ENCODE data around the gene STRADA.
A peak's percentile ranks its signal among the peaks of the same experiment; 100 is the strongest.

STRADA gene

DNA sequence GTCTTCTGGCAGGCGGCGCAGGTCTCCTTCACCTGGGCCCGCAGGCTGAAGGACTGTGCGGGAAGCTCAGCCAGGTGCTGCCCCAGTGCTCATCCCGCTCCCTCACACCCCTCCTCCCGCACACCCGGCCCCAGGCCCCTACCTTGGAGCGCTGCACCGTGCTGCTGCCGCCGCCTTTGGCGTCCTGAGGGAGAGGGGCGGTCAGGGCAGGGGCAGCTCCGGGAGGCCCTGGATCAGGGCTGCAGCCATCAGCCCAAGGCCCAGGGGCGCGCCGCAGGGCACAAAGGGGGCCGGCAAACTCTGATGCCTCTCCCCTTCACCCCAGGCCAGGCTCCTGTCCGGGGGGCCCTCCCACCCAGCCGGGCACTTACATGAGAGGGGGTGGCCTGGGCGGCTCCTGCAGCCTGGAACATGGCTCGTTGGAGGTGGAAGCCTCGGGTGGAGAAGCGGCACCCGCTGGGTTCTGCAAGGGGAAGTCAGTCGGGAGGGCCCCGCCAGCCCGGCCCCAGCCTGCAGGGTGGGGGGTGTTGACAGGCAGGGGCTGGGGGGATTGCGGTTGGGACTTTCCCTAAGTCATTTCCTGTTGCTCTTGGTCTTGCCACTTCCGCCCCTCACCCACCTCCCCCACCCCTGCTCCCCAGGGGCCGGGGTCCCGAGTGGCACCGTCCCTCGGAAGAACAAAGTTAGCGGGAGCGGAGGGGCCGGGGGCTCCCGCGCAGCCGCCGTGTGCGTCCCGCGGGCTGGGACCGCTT, 42.5 kb downstream of the STRADA start:
- peak; percentile 68 for DNase-seq (ENCODE audit: insufficient read length)
- no peak; the same call in 1 of the 2 replicates for TF ChIP-seq POLR2AphosphoS5 (IDR thresholded peaks at IDR 0.05; ENCODE audit: low read depth, low read length)
- TF ChIP-seq TAF1 (IDR thresholded peaks at IDR 0.05; ENCODE audit: borderline replicate concordance, low read depth, low read length), result 0 out of 2 replicates have a peak, but pooled peaks have one; percentile 27
- 0 out of 2 replicates have a peak, but pooled peaks have one; percentile 11 for TF ChIP-seq POLR2A (IDR thresholded peaks at IDR 0.05; ENCODE audit: low read depth, low read length)
- FAIRE-seq, result peak; percentile 83

DNA sequence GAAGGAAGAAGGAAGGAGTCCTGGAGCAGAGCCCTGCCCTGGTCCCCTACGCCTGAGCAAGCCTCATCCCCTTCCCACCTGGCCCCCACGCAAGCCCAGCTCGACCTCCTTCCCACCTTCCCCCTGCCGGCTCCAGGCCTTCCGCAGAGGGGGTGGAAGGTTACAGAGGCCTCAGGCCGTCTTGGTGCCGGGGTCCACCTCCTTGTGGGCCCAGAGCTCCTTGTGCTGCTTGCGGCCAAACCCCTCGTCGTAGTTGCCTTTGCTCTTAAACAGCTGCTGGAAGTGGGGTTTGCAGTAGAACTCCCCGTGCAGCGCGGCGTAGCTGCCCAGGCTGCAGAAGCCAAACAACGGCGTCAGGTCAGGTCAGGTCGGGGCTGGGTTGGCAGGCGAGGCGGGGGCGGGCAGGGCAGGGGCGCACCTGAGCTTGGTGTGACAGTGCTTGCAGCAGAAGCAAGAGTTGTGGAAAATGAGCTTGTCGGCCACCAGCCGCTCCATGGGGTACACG, 43.2 kb downstream of the STRADA start:
- TF ChIP-seq TAF1 (IDR thresholded peaks at IDR 0.05; ENCODE audit: borderline replicate concordance, low read depth, low read length), result 0 out of 2 replicates have a peak, but pooled peaks have one; percentile 14
- no peak for TF ChIP-seq POLR2AphosphoS5 (IDR thresholded peaks at IDR 0.05; ENCODE audit: low read depth, low read length)
- no peak for TF ChIP-seq POLR2A (IDR thresholded peaks at IDR 0.05; ENCODE audit: low read depth, low read length)
- FAIRE-seq, result peak; percentile 86
- no peak for DNase-seq (ENCODE audit: insufficient read length)

DNA sequence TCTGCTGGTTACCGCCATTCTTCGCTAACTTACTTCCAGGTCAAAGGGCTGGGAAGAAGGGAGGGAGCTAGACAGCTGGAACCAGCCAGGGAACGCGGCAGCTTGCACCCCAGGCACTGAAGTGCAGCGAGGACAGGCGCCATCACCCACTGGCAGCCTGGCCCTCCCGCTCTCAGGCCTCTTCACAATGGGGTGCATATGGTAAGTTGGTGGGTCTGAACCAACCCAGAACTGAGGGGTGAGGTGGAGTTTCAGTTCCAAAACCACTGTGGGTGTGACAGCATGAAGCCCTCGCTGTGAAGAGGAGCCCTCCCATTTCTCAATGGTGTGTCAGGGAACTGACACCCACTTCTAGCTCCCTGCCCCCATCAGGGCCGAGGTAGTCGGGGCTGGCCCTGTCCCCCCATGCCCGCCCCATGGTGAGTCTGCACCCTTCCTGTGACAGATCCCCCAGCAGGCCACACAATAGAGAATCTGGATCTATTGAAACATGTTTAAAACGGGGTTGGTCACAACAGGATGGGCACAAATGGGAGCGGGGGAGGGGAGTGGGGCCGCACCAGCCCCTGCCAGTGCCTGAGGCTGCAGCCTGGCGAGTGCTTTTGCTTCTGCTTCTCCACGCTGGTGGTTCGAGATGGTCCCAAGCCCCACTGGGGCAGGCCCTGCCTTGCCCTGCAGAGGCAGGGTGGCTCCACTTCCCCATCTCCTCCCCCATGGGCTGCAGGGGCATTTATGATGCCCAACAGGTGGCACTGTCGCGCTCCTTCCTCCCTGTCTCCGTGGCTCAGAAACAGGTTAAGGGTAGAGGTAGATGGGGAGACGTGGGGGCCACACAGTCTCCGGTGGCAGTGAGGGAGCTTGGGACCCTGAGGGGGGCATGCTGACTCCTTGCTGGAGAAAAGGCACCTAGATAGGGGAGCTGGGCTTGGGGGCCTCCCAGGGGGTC, 44.0 kb downstream of the STRADA start:
- TF ChIP-seq POLR2A (IDR thresholded peaks at IDR 0.05; ENCODE audit: low read depth, low read length) (peak; percentile 62), POLR2AphosphoS5 (IDR thresholded peaks at IDR 0.05; ENCODE audit: low read depth, low read length) (peak; percentile 84), TAF1 (IDR thresholded peaks at IDR 0.05; ENCODE audit: borderline replicate concordance, low read depth, low read length) (no peak)
- peak; percentile 61 for DNase-seq (ENCODE audit: insufficient read length)

DNA sequence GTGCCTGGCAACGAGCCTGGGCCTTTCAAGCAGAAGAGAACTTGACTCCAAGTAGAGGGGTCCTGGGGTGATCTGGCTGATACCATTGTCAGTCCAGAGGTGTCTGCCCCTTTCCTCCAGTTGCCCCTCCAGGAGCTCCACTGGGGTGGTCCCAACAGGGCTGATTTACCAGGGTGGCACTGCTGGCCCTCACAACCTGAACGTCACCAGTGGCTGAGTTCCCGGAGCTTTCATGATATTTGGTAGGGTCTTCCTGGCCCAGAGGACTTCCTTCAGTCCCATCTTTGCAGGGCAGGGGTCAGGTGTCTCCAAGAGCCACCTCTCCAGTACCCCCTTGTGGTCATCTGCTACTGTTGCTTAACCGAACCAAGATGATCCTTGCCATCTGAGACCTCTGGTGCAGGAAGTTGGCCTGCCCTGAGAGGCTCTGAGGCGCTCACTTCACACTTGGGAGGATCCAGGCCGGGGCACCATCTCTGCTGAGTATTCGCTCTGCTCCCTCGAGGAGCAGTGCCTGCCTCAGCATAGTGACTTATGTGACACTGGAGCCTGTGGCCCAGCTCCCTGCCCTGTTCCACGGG, 45.1 kb downstream of the STRADA start:
- FAIRE-seq (peak; percentile 89), DNase-seq (ENCODE audit: insufficient read length) (no peak)
- TF ChIP-seq POLR2AphosphoS5 (IDR thresholded peaks at IDR 0.05; ENCODE audit: low read depth, low read length) (peak; percentile 76; the same call in 1 of the 2 replicates), TAF1 (IDR thresholded peaks at IDR 0.05; ENCODE audit: borderline replicate concordance, low read depth, low read length) (no peak), POLR2A (IDR thresholded peaks at IDR 0.05; ENCODE audit: low read depth, low read length) (peak; percentile 72; the same call in 1 of the 2 replicates)

More for the DNA sequence above, 44.0 kb downstream of the STRADA start:
- peak; percentile 97 for FAIRE-seq

DNA sequence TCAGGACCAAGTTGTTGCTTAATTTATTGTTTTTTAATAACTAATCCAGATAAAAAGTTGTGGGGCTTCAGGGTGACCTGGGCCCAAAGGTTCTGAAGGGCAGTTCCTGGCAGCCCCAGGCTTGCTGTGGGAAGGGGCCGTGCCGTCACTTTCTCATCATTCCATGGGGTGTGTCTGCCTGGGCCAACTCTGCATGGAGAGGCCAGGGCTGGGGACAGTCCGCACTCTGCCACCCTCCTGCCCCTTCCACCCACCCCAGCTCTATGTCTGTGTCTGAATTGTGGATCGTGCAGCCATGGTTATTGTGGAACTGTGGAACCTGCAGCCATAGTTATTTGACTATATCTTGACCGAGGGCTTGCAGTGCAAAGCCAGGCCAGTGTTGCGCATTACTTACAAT, 45.7 kb downstream of the STRADA start:
- DNase-seq (ENCODE audit: insufficient read length), result no peak
- peak; percentile 21 for FAIRE-seq

DNA sequence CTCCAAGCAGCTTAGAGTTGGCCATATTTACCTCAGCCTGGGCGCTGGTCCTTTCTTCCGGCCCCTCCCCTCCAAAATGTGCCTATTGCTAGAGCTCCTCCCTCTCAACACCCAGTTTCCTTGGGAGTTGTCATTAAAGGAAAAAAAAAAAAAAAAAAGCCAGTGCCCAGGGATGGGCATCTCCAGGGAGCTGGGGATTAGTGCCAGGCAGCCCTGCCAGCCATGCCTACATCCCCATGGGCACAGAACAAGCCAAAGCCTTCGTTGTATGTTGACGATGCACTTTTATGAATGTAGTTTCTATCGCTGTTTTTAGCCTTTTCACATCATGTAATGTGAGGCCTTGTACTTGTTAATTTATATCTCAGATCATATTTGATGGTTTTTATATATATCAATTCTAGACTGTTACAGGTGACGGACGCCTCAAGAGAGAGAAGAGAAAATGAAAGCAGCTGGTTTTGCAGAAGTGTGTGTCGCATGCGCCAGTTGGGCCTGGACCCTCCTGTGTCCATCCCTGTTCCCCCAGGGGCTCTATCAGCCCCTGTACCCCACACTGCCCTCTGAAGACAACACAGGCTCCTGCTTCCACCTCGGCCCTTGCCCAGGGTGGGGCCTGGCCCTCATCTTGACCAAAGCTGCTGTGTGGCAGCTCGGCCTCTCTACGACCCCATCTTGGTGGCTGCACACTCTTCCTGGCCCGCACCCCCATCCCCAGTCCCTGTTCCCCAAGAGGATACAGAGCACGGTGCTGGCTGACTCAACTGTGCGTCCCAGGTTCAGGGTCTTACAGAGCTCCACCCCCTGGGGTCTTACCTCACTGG, 46.4 kb downstream of the STRADA start:
- peak; percentile 74 for FAIRE-seq
- no peak for DNase-seq (ENCODE audit: insufficient read length)
- TF ChIP-seq POLR2AphosphoS5 (IDR thresholded peaks at IDR 0.05; ENCODE audit: low read depth, low read length) (peak; percentile 56; the same call in 1 of the 2 replicates), TAF1 (IDR thresholded peaks at IDR 0.05; ENCODE audit: borderline replicate concordance, low read depth, low read length) (no peak), POLR2A (IDR thresholded peaks at IDR 0.05; ENCODE audit: low read depth, low read length) (peak; percentile 67)

More for the DNA sequence above, 45.7 kb downstream of the STRADA start:
- no peak; the same call in 1 of the 2 replicates for TF ChIP-seq POLR2AphosphoS5 (IDR thresholded peaks at IDR 0.05; ENCODE audit: low read depth, low read length)
- peak; percentile 26 for TF ChIP-seq POLR2A (IDR thresholded peaks at IDR 0.05; ENCODE audit: low read depth, low read length)

DNA sequence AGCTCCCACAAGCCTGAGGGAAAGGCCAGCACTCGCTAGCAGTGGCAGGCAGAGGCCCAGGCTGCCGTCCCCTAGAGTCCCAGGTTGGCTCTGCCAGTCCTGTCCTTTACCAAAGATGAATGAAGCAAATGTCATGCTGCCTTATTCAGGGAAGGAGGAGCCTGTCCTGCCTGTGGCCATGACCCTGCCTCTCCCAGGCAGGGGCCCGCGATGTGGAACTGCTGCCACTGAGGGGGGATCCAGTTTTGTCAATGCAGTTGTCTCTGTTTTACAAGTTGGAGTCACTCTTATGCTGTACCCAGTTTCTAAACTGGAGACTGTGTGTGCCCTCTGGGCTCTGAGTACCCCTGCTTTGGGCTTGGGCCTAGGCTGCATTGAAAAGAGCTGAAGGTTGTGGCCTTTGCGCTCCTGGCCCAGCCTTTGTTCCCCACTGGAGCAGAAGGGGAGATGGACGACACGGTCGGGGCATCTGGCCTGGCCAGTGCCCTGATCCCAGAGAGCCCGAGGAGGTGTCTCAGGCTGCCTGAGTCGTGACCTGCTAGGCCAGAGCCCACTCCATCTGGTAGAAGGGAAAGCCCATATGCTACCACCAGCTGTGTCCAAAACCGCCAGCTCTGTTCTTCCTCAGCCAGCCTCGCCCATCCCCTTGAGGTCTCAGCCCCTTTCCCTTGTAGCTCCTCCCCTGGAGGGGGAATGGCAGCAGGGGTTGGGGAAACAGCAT, 47.2 kb downstream of the STRADA start:
- no peak for TF ChIP-seq TAF1 (IDR thresholded peaks at IDR 0.05; ENCODE audit: borderline replicate concordance, low read depth, low read length)
- peak; percentile 65; the same call in 1 of the 2 replicates for TF ChIP-seq POLR2A (IDR thresholded peaks at IDR 0.05; ENCODE audit: low read depth, low read length)
- no peak for DNase-seq (ENCODE audit: insufficient read length)
- peak; percentile 42 for FAIRE-seq

DNA sequence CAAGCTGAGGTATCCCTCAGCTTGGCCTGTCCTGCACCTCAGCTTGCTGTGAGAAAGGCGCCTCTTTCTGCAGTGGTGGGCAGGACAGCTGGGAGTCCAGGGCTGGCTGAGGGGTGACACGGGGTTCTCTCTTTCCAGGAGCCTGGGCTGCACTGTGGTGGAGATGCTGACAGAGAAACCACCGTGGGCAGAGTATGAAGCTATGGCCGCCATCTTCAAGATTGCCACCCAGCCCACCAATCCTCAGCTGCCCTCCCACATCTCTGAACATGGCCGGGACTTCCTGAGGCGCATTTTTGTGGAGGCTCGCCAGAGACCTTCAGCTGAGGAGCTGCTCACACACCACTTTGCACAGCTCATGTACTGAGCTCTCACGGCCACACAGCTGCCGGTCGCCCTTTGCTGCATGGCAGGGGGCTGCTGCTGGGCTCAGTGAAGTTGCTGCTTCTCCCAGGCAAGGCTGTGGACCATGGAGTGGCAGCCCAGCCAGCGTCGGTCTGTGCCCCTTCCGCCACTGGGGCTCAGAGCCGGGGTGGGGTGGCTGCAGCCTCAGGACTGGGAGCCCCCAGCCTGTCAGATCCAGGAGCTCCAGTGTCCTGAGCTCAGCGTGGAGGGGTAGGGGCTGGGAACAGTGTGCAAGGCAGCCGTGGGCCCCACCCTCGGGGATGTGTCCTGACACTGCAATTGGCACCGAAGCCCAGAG, 48.0 kb downstream of the STRADA start:
- no peak for TF ChIP-seq TAF1 (IDR thresholded peaks at IDR 0.05; ENCODE audit: borderline replicate concordance, low read depth, low read length)
- TF ChIP-seq POLR2AphosphoS5 (IDR thresholded peaks at IDR 0.05; ENCODE audit: low read depth, low read length), result no peak
- TF ChIP-seq POLR2A (IDR thresholded peaks at IDR 0.05; ENCODE audit: low read depth, low read length), result no peak; the same call in 1 of the 2 replicates
- no peak for FAIRE-seq
- DNase-seq (ENCODE audit: insufficient read length), result no peak

DNA sequence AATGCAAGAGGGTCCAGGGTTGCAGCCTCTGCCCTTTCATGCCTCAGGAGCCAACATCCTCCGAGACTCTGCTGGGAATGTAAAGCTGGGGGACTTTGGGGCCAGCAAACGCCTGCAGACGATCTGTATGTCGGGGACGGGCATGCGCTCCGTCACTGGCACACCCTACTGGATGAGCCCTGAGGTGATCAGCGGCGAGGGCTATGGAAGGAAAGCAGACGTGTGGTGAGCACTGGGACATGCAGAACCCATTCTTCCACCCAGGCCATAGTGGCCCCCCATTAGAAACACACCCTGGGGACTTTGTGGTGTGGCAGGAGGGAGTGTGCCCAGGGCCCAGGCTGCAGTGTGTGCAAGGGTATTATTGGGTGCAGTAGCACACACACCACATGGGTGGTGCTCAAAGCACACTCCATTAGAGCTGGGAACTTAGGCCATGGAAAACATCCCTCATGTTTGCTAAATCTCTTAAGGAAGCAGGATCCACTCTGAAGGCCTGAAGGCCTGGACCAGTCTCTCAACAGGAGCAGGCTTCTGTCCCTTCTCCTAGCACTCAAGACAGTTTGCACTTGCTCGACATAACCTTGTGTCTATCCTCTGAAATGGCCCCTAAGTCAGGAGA, 49.3 kb downstream of the STRADA start:
- no peak for DNase-seq (ENCODE audit: insufficient read length)
- FAIRE-seq, result no peak
- TF ChIP-seq POLR2AphosphoS5 (IDR thresholded peaks at IDR 0.05; ENCODE audit: low read depth, low read length) (no peak), POLR2A (IDR thresholded peaks at IDR 0.05; ENCODE audit: low read depth, low read length) (no peak), TAF1 (IDR thresholded peaks at IDR 0.05; ENCODE audit: borderline replicate concordance, low read depth, low read length) (no peak)
